ENCODE measurements around the gene PPIG. TPM values are rescaled to one million over a fixed set of nuclear protein-coding genes. Genes with fewer than 3 reads are reported as not detected.
A peak's percentile ranks its signal among the peaks of the same experiment; 100 is the strongest.

The PPIG gene
- total and polyA plus RNA-seq, 4 donors, result 15.2 to 49.3 (median 24.2) TPM

- Histone ChIP-seq H3K27me3 (ENCODE audit: control insufficient read depth in 4 of 4, insufficient read depth in 4 of 4, low read length in 3 of 4) (no peaks in the 10 kb centered on the region), H3K4me3 (ENCODE audit: low read depth in 1 of 3, low read length in 3 of 3) (no peak overlapping the region), H3K36me3 (ENCODE audit: control insufficient read depth in 4 of 4, insufficient read depth in 3 of 4, low read depth in 1 of 4, low read length in 3 of 4) (no peaks in the 10 kb centered on the region), H3K4me1 (ENCODE audit: control insufficient read depth in 4 of 4, insufficient read depth in 4 of 4, low read length in 3 of 4) (peaks cover 0 to 9% (median 7%) of the 10 kb centered on the region in 4 donors), H3K9me3 (ENCODE audit: control insufficient read depth in 4 of 4, low read length in 3 of 4) (no peaks in the 10 kb centered on the region), H3K9ac (ENCODE audit: low read depth in 1 of 2, low read length in 2 of 2) (no peak overlapping the region), H3K27ac (ENCODE audit: low read depth in 1 of 2, low read length in 2 of 2) (no peak overlapping the region)
- WGBS, result 83% methylated on average over 1 of the region's 1 CpG
- DNase-seq (ENCODE audit: low spot score), result no peak
- TF ChIP-seq ATF3 (IDR thresholded peaks at IDR 0.05), result no peak
- TF ChIP-seq REST (IDR thresholded peaks at IDR 0.05), result no peak
- no peak for TF ChIP-seq ZBTB33 (IDR thresholded peaks at IDR 0.05)
- no peak for TF ChIP-seq NR2F2 (IDR thresholded peaks at IDR 0.05)
- TF ChIP-seq HNF4A (conservative IDR thresholded peaks at IDR 0.05), result no peak
- no peak for TF ChIP-seq YY1 (IDR thresholded peaks at IDR 0.05)
- no peak for TF ChIP-seq SP1 (IDR thresholded peaks at IDR 0.05)
- no peak for TF ChIP-seq JUND (IDR thresholded peaks at IDR 0.05)
- no peak for TF ChIP-seq CTCF (IDR thresholded peaks at IDR 0.05; ENCODE audit: low read depth, low read length, missing input control)
- no peak for TF ChIP-seq RXRA (IDR thresholded peaks at IDR 0.05)
- TF ChIP-seq TAF1 (conservative IDR thresholded peaks at IDR 0.05), result no peak
- no peak for TF ChIP-seq FOXA1 (IDR thresholded peaks at IDR 0.05)
- TF ChIP-seq FOXA2 (IDR thresholded peaks at IDR 0.05), result no peak
- no peak for TF ChIP-seq HNF4G (IDR thresholded peaks at IDR 0.05)
- no peak for TF ChIP-seq MAX (IDR thresholded peaks at IDR 0.05)
Observed at GRCh38 chr2:169572189-169572588, 12.0 kb upstream of the PPIG start.

- Histone ChIP-seq H3K4me1 (ENCODE audit: control insufficient read depth in 4 of 4, insufficient read depth in 4 of 4, low read length in 3 of 4) (peaks cover 0 to 9% (median 7%) of the 10 kb centered on the region in 4 donors), H3K4me3 (ENCODE audit: low read depth in 1 of 3, low read length in 3 of 3) (peak overlapping the region; percentile 81 to 94 (median 91)), H3K36me3 (ENCODE audit: control insufficient read depth in 4 of 4, insufficient read depth in 3 of 4, low read depth in 1 of 4, low read length in 3 of 4) (no peaks in the 10 kb centered on the region), H3K9ac (ENCODE audit: low read depth in 1 of 2, low read length in 2 of 2) (peak overlapping the region; percentile 11 to 57), H3K9me3 (ENCODE audit: control insufficient read depth in 4 of 4, low read length in 3 of 4) (no peaks in the 10 kb centered on the region), H3K27me3 (ENCODE audit: control insufficient read depth in 4 of 4, insufficient read depth in 4 of 4, low read length in 3 of 4) (no peaks in the 10 kb centered on the region), H3K27ac (ENCODE audit: low read depth in 1 of 2, low read length in 2 of 2) (no peak overlapping the region)
- DNase-seq (ENCODE audit: low spot score), result no peak
- TF ChIP-seq RAD21 (IDR thresholded peaks at IDR 0.05), result no peak
- no peak for TF ChIP-seq HNF4G (IDR thresholded peaks at IDR 0.05)
- TF ChIP-seq MAX (IDR thresholded peaks at IDR 0.05), result no peak
- TF ChIP-seq RXRA (IDR thresholded peaks at IDR 0.05), result no peak
- no peak for TF ChIP-seq CTCF (IDR thresholded peaks at IDR 0.05; ENCODE audit: low read depth, low read length, missing input control)
- no peak for TF ChIP-seq GABPA (IDR thresholded peaks at IDR 0.05 in 1 of 2, conservative IDR thresholded peaks at IDR 0.05 in 1 of 2)
- 9% methylated on average over 2 of the region's 2 CpGs for WGBS
Observed at GRCh38 chr2:169572821-169573159, 11.4 kb upstream of the PPIG start.
